Measurements from ENCODE around the gene TEX14.

TEX14 gene

GRCh38 chr17:58706351-58707140 lies 14.7 kb upstream of the TEX14 start:
- no peak overlapping the region for H3K4me2 ChIP-seq (ENCODE audit: low read depth, low read length, poor library complexity, severe bottlenecking)
- no peak overlapping the region for H3K4me3 ChIP-seq (ENCODE audit: insufficient read depth, low read length, poor library complexity, severe bottlenecking)
- H3K9me3 ChIP-seq (ENCODE audit: insufficient read depth, low read length): no peaks in the 10 kb centered on the region
- H3K9ac ChIP-seq (ENCODE audit: low read length): no peak overlapping the region
- 0 out of 2 replicates have a peak, but pooled peaks cover 5% of the 10 kb centered on the region for H3F3A ChIP-seq (ENCODE audit: insufficient read depth)
- no peak overlapping the region for H2AFZ ChIP-seq (ENCODE audit: low read depth, low read length, severe bottlenecking)
- TF ChIP-seq CTCF (IDR thresholded peaks at IDR 0.05; ENCODE audit: insufficient read depth, low read length, poor library complexity, severe bottlenecking): no peak
- TF ChIP-seq EZH2phosphoT487 (conservative IDR thresholded peaks at IDR 0.05; ENCODE audit: low read length): no peak
- H4K20me1 ChIP-seq (ENCODE audit: low read depth, low read length): no peaks in the 10 kb centered on the region
- no peaks in the 10 kb centered on the region for H3K79me2 ChIP-seq (ENCODE audit: insufficient read depth, low read length)
- peaks cover 6% of the 10 kb centered on the region; the same call in 1 of the 2 replicates for H3K36me3 ChIP-seq (ENCODE audit: low read length)
- H3K27ac ChIP-seq (ENCODE audit: low read depth, low read length): no peak overlapping the region
- no peaks in the 10 kb centered on the region for H3K27me3 ChIP-seq (ENCODE audit: low read length)
- no peaks in the 10 kb centered on the region for H3K9me2 ChIP-seq (replicated peaks; ENCODE audit: insufficient read depth, low read length)

- no peaks in the 10 kb centered on the region for H3K79me2 ChIP-seq (ENCODE audit: insufficient read depth, low read length)
- no peak for TF ChIP-seq CTCF (IDR thresholded peaks at IDR 0.05; ENCODE audit: insufficient read depth, low read length, poor library complexity, severe bottlenecking)
- no peak for TF ChIP-seq EZH2phosphoT487 (conservative IDR thresholded peaks at IDR 0.05; ENCODE audit: low read length)
- no peaks in the 10 kb centered on the region for H3F3A ChIP-seq (ENCODE audit: insufficient read depth)
- H3K4me2 ChIP-seq (ENCODE audit: low read depth, low read length, poor library complexity, severe bottlenecking): no peak overlapping the region
- no peaks in the 10 kb centered on the region for H3K9me3 ChIP-seq (ENCODE audit: insufficient read depth, low read length)
- H4K20me1 ChIP-seq (ENCODE audit: low read depth, low read length): no peaks in the 10 kb centered on the region
- no peaks in the 10 kb centered on the region for H3K27me3 ChIP-seq (ENCODE audit: low read length)
- H2AFZ ChIP-seq (ENCODE audit: low read depth, low read length, severe bottlenecking): no peak overlapping the region
- H3K9me2 ChIP-seq (replicated peaks; ENCODE audit: insufficient read depth, low read length): no peaks in the 10 kb centered on the region
- no peaks in the 10 kb centered on the region; the same call in 1 of the 2 replicates for H3K36me3 ChIP-seq (ENCODE audit: low read length)
- no peak overlapping the region for H3K9ac ChIP-seq (ENCODE audit: low read length)
- H3K27ac ChIP-seq (ENCODE audit: low read depth, low read length): no peak overlapping the region
- H3K4me3 ChIP-seq (ENCODE audit: insufficient read depth, low read length, poor library complexity, severe bottlenecking): no peak overlapping the region
These were observed 12.1 kb upstream of the TEX14 start for GRCh38 chr17:58703916-58704286.

GRCh38 chr17:58703137-58703915 lies 11.5 kb upstream of the TEX14 start:
- no peak overlapping the region for H3K4me2 ChIP-seq (ENCODE audit: low read depth, low read length, poor library complexity, severe bottlenecking)
- H3K27ac ChIP-seq (ENCODE audit: low read depth, low read length): no peak overlapping the region
- no peaks in the 10 kb centered on the region for H3F3A ChIP-seq (ENCODE audit: insufficient read depth)
- H3K36me3 ChIP-seq (ENCODE audit: low read length): no peaks in the 10 kb centered on the region; the same call in 1 of the 2 replicates
- no peak overlapping the region for H2AFZ ChIP-seq (ENCODE audit: low read depth, low read length, severe bottlenecking)
- no peaks in the 10 kb centered on the region for H3K9me3 ChIP-seq (ENCODE audit: insufficient read depth, low read length)
- H3K27me3 ChIP-seq (ENCODE audit: low read length): no peaks in the 10 kb centered on the region
- H3K9ac ChIP-seq (ENCODE audit: low read length): no peak overlapping the region
- H3K4me3 ChIP-seq (ENCODE audit: insufficient read depth, low read length, poor library complexity, severe bottlenecking): no peak overlapping the region
- H4K20me1 ChIP-seq (ENCODE audit: low read depth, low read length): no peaks in the 10 kb centered on the region
- TF ChIP-seq CTCF (IDR thresholded peaks at IDR 0.05; ENCODE audit: insufficient read depth, low read length, poor library complexity, severe bottlenecking) (no peak), EZH2phosphoT487 (conservative IDR thresholded peaks at IDR 0.05; ENCODE audit: low read length) (no peak)
- H3K79me2 ChIP-seq (ENCODE audit: insufficient read depth, low read length): no peaks in the 10 kb centered on the region
- H3K9me2 ChIP-seq (replicated peaks; ENCODE audit: insufficient read depth, low read length): no peaks in the 10 kb centered on the region

Data from SU-DHL-6 (cell line).